Measurements from ENCODE around the gene SYNDIG1.

DNA sequence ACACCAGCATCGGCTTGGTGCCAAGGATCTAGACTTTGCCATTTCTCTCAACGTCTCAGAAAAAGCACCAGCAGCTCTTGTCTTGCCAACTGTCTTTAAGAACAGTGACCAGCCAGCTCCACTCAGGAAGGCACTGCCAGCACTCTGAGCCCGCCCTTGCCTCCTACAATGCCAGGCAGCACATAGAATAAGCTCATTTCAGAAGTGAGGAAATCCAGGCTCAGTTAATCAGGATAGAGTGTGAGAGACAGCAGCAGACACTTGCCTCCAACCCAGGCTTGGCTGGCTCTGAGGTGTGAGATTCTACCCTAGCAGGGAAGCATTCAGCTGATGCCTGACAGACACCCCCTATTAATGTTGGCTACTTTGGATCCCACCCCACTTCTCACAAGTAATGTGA lies 4.3 kb upstream of the SYNDIG1 start:
- TF ChIP-seq POLR2AphosphoS5 (IDR thresholded peaks at IDR 0.05), result no peak
- no peak for TF ChIP-seq CTCF (IDR thresholded peaks at IDR 0.05)
- TF ChIP-seq EP300 (IDR thresholded peaks at IDR 0.05; ENCODE audit: low read depth), result no peak
- TF ChIP-seq POLR2A (IDR thresholded peaks at IDR 0.05), result no peak

Data from transverse colon (tissue), 4 donors.